ENCODE results near the gene FNDC4.

Gene FNDC4

GRCh38 chr2:27495840-27496356 is 898 bp upstream of the FNDC4 start:
- no peak for TF ChIP-seq CTCF (conservative IDR thresholded peaks at IDR 0.05; ENCODE audit: low read length)
- no peak for TF ChIP-seq EZH2phosphoT487 (IDR thresholded peaks at IDR 0.05; ENCODE audit: borderline replicate concordance)
- H3F3A ChIP-seq (ENCODE audit: low read depth): no peaks in the 10 kb centered on the region

GRCh38 chr2:27494284-27494943 is 586 bp downstream of the FNDC4 start:
- no peaks in the 10 kb centered on the region for H3K79me2 ChIP-seq (ENCODE audit: insufficient read depth, low read length)
- H3K4me2 ChIP-seq (ENCODE audit: low read depth, low read length, poor library complexity, severe bottlenecking): no peak overlapping the region

More at GRCh38 chr2:27495840-27496356, 898 bp upstream of the FNDC4 start:
- H3K4me3 ChIP-seq (ENCODE audit: low read length, poor library complexity, severe bottlenecking): no peak overlapping the region
- H3K9me3 ChIP-seq (ENCODE audit: insufficient read depth, low read depth, low read length): no peaks in the 10 kb centered on the region
- no peaks in the 10 kb centered on the region for H3K36me3 ChIP-seq (ENCODE audit: insufficient read depth, low read length)
- no peak overlapping the region for H3K4me2 ChIP-seq (ENCODE audit: low read depth, low read length, poor library complexity, severe bottlenecking)
- no peaks in the 10 kb centered on the region for H3K27me3 ChIP-seq (ENCODE audit: insufficient read depth, low read length, poor library complexity, severe bottlenecking)
- no peaks in the 10 kb centered on the region for H3K9me2 ChIP-seq (replicated peaks; ENCODE audit: low read depth, low read length)
- no peak overlapping the region for H3K9ac ChIP-seq (ENCODE audit: low read depth, low read length, poor library complexity, severe bottlenecking)
- H2AFZ ChIP-seq (ENCODE audit: low read length): no peak overlapping the region
- H3K79me2 ChIP-seq (ENCODE audit: insufficient read depth, low read length): no peaks in the 10 kb centered on the region
- H4K20me1 ChIP-seq (ENCODE audit: insufficient read depth, low read length, poor library complexity, severe bottlenecking): no peaks in the 10 kb centered on the region
- H3K4me1 ChIP-seq (ENCODE audit: insufficient read depth, low read length, poor library complexity, severe bottlenecking): no peaks in the 10 kb centered on the region

GRCh38 chr2:27493948-27494283 is 1.1 kb downstream of the FNDC4 start:
- H3K4me2 ChIP-seq (ENCODE audit: low read depth, low read length, poor library complexity, severe bottlenecking): no peak overlapping the region
- no peaks in the 10 kb centered on the region for H3K79me2 ChIP-seq (ENCODE audit: insufficient read depth, low read length)
- H4K20me1 ChIP-seq (ENCODE audit: insufficient read depth, low read length, poor library complexity, severe bottlenecking): no peaks in the 10 kb centered on the region
- no peak overlapping the region for H3K9ac ChIP-seq (ENCODE audit: low read depth, low read length, poor library complexity, severe bottlenecking)
- H3K9me2 ChIP-seq (replicated peaks; ENCODE audit: low read depth, low read length): no peaks in the 10 kb centered on the region
- no peaks in the 10 kb centered on the region for H3K27me3 ChIP-seq (ENCODE audit: insufficient read depth, low read length, poor library complexity, severe bottlenecking)
- no peaks in the 10 kb centered on the region for H3K36me3 ChIP-seq (ENCODE audit: insufficient read depth, low read length)
- peaks cover 7% of the 10 kb centered on the region for H3K4me1 ChIP-seq (ENCODE audit: insufficient read depth, low read length, poor library complexity, severe bottlenecking)
- H3K9me3 ChIP-seq (ENCODE audit: insufficient read depth, low read depth, low read length): no peaks in the 10 kb centered on the region
- TF ChIP-seq CTCF (conservative IDR thresholded peaks at IDR 0.05; ENCODE audit: low read length) (no peak), EZH2phosphoT487 (IDR thresholded peaks at IDR 0.05; ENCODE audit: borderline replicate concordance) (no peak)
- H3F3A ChIP-seq (ENCODE audit: low read depth): no peaks in the 10 kb centered on the region
- H3K4me3 ChIP-seq (ENCODE audit: low read length, poor library complexity, severe bottlenecking): no peak overlapping the region
- H2AFZ ChIP-seq (ENCODE audit: low read length): no peak overlapping the region

More at GRCh38 chr2:27494284-27494943, 586 bp downstream of the FNDC4 start:
- Histone ChIP-seq H3K9me2 (replicated peaks; ENCODE audit: low read depth, low read length) (no peaks in the 10 kb centered on the region), H3K36me3 (ENCODE audit: insufficient read depth, low read length) (no peaks in the 10 kb centered on the region), H3K9me3 (ENCODE audit: insufficient read depth, low read depth, low read length) (no peaks in the 10 kb centered on the region), H3K4me1 (ENCODE audit: insufficient read depth, low read length, poor library complexity, severe bottlenecking) (peaks cover 4% of the 10 kb centered on the region), H2AFZ (ENCODE audit: low read length) (no peak overlapping the region), H3F3A (ENCODE audit: low read depth) (no peaks in the 10 kb centered on the region), H4K20me1 (ENCODE audit: insufficient read depth, low read length, poor library complexity, severe bottlenecking) (no peaks in the 10 kb centered on the region), H3K4me3 (ENCODE audit: low read length, poor library complexity, severe bottlenecking) (no peak overlapping the region), H3K27me3 (ENCODE audit: insufficient read depth, low read length, poor library complexity, severe bottlenecking) (no peaks in the 10 kb centered on the region), H3K9ac (ENCODE audit: low read depth, low read length, poor library complexity, severe bottlenecking) (no peak overlapping the region)
- TF ChIP-seq EZH2phosphoT487 (IDR thresholded peaks at IDR 0.05; ENCODE audit: borderline replicate concordance) (no peak), CTCF (conservative IDR thresholded peaks at IDR 0.05; ENCODE audit: low read length) (no peak)

Measured in Loucy (cell line).